GM12873 (cell line): ENCODE measurements around the gene SPAG16.

Source experiments
- TF ChIP-seq, protein P1 (sequence below): IDR thresholded peaks from 2 replicates; pipeline ENCODE4 v1.5.1; 2012; ENCODE audit warnings: low read depth, mild to moderate bottlenecking, moderate library complexity, low read length, control low read depth; ENCODE audit not compliant: insufficient read depth; ENCODE audit errors: missing control alignments

Gene SPAG16

DNA sequence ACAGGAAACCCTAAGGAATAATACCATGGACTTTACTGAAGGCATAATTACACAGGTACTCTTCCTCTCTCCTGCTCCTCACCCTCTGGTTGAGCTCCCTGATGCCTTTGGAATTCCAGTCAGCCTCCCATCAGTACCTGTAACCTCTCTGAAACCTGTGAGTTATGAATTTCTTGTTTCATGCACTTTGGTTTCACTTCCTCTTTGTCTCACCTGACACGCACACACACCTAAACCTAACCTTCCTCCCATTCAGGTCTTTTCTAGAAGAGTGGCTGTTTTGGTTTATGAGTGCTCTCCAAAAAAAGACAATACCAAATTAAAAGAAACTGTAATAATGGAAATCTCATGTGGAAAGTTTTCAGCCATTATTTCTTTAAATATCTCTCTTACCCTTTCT is 675.3 kb downstream of the SPAG16 start:
- TF ChIP-seq, protein P1, sequence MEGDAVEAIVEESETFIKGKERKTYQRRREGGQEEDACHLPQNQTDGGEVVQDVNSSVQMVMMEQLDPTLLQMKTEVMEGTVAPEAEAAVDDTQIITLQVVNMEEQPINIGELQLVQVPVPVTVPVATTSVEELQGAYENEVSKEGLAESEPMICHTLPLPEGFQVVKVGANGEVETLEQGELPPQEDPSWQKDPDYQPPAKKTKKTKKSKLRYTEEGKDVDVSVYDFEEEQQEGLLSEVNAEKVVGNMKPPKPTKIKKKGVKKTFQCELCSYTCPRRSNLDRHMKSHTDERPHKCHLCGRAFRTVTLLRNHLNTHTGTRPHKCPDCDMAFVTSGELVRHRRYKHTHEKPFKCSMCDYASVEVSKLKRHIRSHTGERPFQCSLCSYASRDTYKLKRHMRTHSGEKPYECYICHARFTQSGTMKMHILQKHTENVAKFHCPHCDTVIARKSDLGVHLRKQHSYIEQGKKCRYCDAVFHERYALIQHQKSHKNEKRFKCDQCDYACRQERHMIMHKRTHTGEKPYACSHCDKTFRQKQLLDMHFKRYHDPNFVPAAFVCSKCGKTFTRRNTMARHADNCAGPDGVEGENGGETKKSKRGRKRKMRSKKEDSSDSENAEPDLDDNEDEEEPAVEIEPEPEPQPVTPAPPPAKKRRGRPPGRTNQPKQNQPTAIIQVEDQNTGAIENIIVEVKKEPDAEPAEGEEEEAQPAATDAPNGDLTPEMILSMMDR: no peak

DNA sequence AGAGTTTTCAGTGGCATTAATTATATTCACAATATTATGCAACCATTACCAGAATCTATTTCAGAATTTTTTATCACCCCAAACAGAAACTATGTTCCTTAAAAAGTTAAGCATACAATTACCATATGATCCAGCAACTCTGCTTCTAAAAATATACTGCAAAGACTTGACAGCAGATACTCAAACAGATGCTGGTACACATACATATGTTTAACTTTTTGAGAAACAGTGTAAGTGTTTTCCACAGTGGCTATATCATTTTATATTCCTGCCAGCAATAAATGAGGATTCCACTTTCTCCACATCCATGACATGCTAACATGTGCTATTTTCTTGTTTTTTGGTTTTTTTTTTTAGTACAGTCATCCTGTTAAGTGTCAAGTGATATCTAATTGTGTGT is 687.3 kb downstream of the SPAG16 start:
- TF ChIP-seq, protein P1: no peak

DNA sequence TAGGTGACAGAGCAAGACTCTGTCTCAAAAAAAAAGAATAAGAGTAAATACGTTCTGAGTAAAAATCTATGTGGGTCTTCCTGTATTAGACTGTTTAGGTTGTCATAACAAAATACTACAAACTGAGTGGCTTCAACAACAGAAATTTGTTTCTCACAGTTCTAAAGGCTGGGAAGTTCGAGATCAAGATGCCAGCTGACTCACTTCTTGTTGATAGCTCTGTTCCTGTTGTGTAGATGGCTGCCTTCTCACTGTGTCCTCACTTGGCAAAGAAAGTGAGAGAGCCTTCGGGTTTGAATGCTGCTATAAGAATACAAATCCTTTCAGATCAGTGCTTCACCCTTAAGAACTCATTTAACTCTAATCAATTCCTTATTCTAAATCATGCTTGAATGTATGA is 696.6 kb downstream of the SPAG16 start:
- TF ChIP-seq, protein P1: no peak

DNA sequence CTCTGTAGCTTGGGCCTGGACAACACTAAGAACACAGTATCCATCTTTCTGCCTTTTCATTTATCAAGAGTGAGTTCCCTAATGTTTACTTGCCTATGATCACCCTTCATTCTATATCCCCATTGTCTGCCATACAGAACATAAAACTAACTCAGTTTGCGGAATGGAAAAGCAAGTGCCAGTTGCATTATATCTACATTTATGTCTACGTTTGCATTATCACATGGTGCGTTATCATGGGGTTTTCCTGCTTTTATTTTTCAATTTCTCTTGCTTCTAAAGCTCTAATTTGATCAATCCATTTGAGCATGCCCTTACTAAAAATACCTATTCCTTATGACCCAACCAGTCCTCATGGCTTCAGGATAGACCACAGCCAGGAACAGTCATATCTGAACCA is 704.9 kb downstream of the SPAG16 start:
- TF ChIP-seq, protein P1: no peak

DNA sequence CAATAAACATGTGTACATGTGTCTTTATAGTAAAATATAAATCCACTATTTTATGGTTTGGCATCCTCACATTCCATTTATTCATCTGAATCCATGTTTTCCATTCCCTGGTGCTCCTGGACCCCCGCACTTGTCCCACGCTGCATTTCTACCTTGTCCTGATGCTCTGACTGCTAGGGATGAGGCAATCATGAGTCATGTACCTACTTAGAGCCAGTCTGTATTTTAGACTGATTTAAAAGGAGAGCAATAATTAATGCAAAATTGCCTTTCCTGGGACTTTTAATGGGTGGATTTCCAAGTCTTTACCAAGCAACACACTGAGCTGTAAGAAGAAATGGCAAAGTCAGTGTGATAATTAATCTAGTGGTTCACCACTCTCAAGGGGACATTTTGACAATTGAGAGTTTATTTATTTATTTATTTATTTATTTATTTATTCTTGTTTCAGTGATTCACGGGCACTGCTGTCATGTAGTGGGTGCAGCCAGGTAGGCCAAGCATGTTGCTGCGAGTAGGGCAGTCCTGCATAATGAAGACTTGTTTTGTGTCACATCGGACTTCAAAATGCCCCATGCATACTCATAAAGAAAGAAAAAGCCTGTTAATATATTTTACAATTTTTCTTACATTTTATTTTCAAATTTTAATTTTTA is 707.3 kb downstream of the SPAG16 start:
- TF ChIP-seq, protein P1: no peak

DNA sequence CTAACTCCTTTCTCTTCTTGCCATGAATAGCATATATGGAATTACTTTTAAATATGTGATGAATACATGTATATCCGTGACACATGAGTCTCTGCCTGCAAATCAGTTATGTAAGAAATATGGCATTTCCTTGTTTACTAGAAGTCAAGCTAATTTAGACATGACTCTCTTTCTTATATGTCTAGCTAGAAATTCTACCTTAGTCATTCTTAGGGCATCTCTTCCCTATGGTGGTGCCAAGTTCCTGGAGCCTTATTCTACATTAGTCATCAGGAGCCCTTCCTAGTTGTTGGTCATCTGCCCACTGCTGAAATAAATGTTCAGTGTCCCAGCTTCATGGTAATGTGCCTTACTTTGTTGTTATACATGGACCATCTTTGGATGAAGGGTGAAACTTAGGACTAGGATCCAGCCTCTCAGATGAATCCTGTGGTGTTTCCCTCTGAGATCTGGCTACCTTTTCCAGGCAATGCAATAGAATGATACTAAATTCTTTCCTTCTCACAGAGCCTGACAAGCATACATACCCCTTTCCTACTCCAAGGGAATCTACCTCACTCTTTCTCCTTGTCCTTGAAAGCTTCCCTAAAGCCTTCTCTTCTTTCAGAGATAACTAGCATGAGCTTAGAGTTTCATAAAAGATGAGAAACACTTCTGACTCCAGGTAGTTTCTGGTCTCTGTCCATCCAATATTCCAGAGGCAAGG is 711.3 kb downstream of the SPAG16 start:
- TF ChIP-seq, protein P1: no peak

DNA sequence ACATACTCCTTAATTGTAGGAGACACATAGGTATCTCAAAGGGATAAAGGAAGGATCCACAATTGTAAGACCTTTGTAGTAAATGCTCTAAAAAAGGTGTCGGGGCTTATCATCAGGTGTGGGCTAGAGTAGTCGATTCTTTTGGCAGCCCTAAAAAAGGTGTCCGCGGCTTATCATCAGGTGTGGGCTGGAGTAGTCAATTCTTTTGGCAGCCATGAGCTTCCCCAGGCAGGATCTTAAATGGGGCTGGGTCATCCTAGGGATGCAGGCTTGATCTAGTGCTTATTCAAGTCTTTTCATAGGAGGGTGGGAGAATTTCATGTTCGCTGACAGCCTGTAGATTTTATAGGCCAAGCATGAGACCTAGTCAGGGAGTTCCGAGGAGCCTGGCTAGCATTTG is 720.2 kb downstream of the SPAG16 start:
- TF ChIP-seq, protein P1: no peak
